Stimulated activated naive CD8-positive, alpha-beta T cell treated with anti-CD3 and anti-CD28 coated beads, Interleukin-15, amount 100 ng/mL, for 72 hours (primary cell): Measurements from ENCODE around the gene BRD3OS.

Experiments
- ATAC-seq: fragments of 150-1000 bp; cut with Tn5 transposase; 2 replicates; pipeline ENCODE4 v1.10.0; 2021; ENCODE audit warnings: mild to moderate bottlenecking, moderate library complexity
- DNase-seq, 2 donors: peaks; one replicate each; pipeline ENCODE4 v3.0.0; 2021 to 2022
- H3K27ac Mint-ChIP-seq, 2 donors: one replicate each; pipeline ENCODE4 v1.8.0; 2022; ENCODE audit warnings: mild to moderate bottlenecking in 2 of 2, mixed read lengths in 2 of 2, moderate library complexity in 2 of 2
- H3K27me3 Mint-ChIP-seq: one replicate; pipeline ENCODE4 v1.8.0; 2022; ENCODE audit warnings: mixed read lengths
- H3K4me1 Mint-ChIP-seq: one replicate; pipeline ENCODE4 v1.8.0; 2022; ENCODE audit warnings: mild to moderate bottlenecking, mixed read lengths
- H3K4me3 Mint-ChIP-seq, 2 donors: one replicate each; pipeline ENCODE4 v1.8.0; 2022; ENCODE audit warnings: mild to moderate bottlenecking in 2 of 2, mixed read lengths in 2 of 2, moderate library complexity in 1 of 2
- H3K9me3 Mint-ChIP-seq, 2 donors: one replicate each; pipeline ENCODE4 v1.8.0; 2022; ENCODE audit warnings: mixed read lengths in 2 of 2

The BRD3OS gene

DNA sequence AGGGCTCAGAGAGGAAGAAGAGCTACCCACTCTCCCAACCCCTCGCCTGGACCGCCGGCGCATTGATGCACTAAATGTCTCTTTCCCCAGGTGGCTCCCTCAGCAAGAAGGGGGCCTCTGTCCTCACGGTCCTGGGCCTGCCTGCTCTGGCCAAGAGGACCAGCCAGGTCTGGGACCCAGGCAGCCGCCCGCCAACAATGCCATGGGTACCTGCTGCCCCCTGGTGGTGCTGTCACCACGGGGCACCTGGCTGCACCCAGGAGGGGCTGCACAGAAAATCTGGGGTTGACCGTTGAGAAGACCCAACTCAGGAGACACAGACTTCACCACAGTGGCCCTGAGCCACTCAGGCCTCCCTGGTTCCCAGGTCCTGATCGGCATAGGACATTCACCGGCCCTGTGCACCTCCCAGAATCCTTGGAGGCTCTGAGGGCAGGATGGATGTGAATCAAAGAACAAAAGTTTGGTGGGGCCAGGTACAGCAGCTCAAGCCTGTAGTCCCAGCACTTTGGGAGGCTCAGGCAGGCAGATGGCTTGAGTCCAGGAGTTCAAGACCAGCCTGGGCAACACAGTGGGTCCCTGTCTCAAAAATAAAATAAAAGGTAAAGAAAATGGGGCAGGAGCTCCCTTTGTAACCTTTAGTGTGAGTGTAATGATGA lies 30.8 kb upstream of the BRD3OS start:
- no peaks in the 10 kb centered on the region for H3K9me3 Mint-ChIP-seq
- peak; percentile 75 to 79 for DNase-seq
- H3K4me3 Mint-ChIP-seq = peak overlapping the region in 1 of 2 donors; percentile 41
- peak; percentile 52 for ATAC-seq
- H3K27me3 Mint-ChIP-seq = peaks cover 51% of the 10 kb centered on the region
- no peak overlapping the region for H3K27ac Mint-ChIP-seq
- H3K4me1 Mint-ChIP-seq = peaks cover 26% of the 10 kb centered on the region

DNA sequence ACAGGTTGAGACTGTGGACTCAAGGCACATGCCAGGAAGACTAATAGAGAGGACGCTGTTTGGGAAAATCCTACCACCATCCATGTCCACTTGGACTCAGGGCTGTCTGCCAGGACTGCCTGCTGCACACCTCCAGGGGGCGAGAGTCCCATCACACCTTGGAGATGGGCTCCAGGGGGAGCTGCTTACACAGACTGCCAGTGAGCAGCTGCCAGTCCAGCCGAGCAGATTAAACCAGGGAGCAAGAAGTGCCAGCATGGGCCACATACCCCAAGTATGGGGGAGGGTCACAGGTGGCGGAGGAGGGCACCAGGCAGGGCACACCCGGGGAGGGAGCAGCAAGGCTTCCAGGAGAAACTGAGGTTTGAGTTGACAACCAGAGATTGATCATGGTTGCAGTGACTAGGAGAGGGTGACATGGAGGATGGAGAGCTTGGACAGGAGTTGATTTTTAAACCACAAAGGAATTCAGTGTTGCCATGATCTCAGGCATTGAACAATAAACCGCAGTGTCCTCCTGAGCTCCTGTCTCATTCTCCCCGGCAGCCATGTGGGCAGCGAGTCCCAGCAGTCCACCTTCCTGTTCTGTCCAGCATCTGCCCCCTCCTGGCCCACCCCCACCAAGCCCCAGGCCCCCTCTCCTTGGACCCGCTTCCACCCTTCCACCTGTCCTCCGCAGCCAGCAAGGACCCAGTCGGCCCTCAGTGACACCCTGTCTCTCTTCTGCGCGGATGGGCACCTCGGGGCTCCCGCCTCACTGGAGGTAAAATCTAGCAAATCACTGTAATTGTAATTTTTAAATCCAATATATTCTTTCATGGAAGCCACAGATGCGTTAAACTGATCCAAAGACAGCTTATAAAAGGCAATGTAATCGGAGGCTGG lies 30.0 kb upstream of the BRD3OS start:
- H3K9me3 Mint-ChIP-seq = no peaks in the 10 kb centered on the region
- peaks cover 49% of the 10 kb centered on the region for H3K27me3 Mint-ChIP-seq
- H3K4me1 Mint-ChIP-seq = peaks cover 26% of the 10 kb centered on the region
- DNase-seq = no peak
- no peak overlapping the region for H3K4me3 Mint-ChIP-seq
- no peak for ATAC-seq
- no peak overlapping the region for H3K27ac Mint-ChIP-seq

DNA sequence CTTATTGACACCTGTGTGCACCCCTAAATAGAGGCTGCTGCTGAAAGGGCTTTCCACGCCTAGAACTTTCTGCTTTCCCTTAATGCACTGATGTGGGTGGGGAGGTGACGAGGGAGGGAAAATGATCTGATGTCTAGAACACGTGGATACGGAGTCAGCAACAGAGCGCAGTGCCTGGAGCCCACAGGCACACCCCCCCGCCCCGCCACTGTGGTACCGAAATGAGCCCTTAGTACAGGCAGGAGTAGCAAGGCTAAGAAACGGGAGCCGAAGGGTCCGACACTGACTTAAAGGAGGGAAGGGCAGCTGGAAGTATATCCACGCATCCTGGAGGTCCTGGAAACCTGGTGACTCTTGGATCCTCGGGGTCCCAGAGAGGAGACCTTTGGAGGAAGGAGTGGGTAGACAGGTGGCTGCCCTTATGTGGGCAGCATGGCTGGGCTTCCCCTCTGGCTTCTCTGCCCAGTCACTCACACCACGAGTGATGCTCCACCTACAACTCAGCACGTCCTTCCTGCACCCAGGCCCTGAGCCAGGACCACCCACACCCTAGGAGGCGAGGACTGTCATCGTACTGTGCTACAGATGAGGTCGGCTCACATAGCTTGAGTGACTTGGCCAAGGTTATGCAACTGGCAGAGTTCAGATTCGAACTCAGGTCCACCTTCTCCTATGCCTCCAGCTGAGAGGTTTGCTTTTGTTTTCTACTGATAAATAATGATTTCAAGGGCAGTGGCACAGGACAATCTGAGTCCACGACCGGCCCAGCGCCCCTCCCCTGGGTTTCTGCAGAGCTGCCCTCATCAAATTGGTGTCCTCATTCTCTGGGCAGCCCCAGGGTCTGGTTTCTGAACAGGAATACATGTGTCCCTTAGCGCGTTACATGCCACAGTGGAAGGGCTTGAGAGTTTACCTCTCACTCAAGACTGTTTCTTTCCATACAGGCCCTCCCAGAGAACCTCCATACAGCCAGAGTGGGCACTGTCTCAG lies 28.5 kb upstream of the BRD3OS start:
- Mint-ChIP-seq H3K27me3 (peaks cover 38% of the 10 kb centered on the region), H3K4me1 (peaks cover 16% of the 10 kb centered on the region), H3K9me3 (no peaks in the 10 kb centered on the region), H3K4me3 (no peak overlapping the region), H3K27ac (no peak overlapping the region)
- no peak for DNase-seq
- no peak for ATAC-seq

DNA sequence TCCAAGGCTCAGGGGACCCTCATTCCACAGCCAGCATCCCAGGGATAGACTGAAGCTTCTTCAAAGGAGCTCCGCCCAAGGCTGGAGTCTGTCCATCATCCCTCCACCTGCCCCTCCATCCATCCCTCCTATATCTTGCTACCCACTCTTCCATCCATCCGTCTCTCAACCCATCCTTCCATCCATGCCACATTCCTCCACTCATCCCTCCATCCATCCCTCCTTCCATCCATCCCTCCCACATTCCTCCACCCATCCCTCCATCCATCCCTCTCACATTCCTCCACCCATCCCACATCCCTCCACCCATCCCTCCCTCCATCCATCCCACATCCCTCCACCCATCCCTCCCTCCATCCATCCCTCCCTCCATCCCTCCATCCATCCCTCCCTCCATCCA lies 27.7 kb upstream of the BRD3OS start:
- Mint-ChIP-seq H3K9me3 (no peaks in the 10 kb centered on the region), H3K27me3 (peaks cover 38% of the 10 kb centered on the region), H3K4me1 (peaks cover 16% of the 10 kb centered on the region), H3K27ac (no peak overlapping the region), H3K4me3 (no peak overlapping the region)
- DNase-seq = no peak
- ATAC-seq = no peak

DNA sequence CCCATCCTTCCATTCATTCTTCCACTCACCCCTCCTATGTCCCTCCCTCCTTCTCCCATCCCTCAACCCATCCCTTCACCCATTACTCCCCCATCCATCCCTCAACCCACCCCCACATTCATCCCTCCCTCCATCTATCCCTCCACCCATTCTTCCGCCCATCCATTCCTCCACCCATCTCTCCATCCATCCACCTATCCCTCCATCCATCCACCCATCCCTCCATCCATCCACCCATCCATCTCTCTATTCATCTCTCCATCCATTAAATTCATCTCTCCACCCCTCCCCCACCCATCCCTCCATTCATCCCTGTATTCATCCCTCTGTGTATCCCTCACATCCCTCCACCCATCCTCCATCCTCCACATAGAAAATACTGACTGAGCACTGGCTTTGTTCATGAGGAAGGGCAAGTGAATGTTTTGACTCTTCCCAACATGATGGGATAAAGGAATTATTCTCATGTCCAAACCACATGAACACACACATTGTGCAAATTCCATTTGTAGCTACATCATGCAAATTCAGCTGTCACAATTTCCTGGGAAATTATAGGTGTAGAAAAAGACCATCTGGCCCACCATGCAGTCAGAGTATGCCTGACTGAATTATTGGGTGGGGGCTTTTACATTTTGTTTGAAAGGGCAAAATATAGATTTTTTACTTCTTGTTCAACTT lies 26.2 kb upstream of the BRD3OS start:
- H3K4me3 Mint-ChIP-seq = no peak overlapping the region
- DNase-seq = no peak
- no peak for ATAC-seq
- peaks cover 5% of the 10 kb centered on the region for H3K4me1 Mint-ChIP-seq
- no peak overlapping the region for H3K27ac Mint-ChIP-seq
- no peaks in the 10 kb centered on the region for H3K9me3 Mint-ChIP-seq
- peaks cover 34% of the 10 kb centered on the region for H3K27me3 Mint-ChIP-seq

DNA sequence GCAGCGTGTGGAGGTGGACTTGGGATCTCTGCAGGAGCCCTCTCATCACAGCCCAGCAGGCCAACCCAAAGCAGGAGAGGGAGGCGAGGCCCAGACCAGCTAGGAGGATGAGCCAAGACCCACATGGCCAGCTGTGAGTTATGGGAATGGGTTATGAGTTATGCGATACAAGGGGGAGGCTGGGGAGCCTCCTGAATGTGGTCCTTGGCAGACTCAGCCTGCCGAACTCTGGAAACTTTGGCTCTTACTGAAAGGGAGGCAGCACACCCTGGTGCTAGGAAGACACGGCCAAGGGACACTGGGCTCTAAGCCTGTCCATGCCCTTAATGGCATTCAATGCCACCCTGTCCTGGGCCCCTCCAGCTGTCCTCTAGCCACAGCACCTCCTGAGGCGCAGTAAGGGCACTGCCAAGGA lies 25.4 kb upstream of the BRD3OS start:
- H3K4me1 Mint-ChIP-seq = no peaks in the 10 kb centered on the region
- no peak for DNase-seq
- no peak overlapping the region for H3K4me3 Mint-ChIP-seq
- H3K27ac Mint-ChIP-seq = no peak overlapping the region
- H3K9me3 Mint-ChIP-seq = no peaks in the 10 kb centered on the region
- no peak for ATAC-seq
- peaks cover 26% of the 10 kb centered on the region for H3K27me3 Mint-ChIP-seq

DNA sequence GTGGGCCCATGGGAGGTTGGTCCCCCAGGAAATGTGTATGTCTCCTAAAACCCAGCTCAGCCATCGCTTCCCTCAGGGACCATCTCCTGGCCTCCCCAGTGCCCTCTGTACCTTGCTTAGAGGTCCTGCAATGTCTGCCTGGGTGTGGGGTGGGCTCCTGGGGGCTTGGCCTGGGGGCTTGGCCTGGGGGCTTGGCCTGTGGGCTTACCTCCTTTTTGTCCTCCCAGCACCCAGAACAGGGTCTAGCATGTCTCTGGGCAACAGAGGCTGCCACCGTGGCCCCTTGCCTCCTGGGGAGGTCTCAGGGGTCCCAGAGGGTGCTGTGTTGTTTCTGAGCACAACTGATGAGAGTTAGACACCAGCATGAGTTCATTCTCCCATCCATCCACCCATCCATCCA lies 22.5 kb upstream of the BRD3OS start:
- Mint-ChIP-seq H3K27ac (no peak overlapping the region), H3K27me3 (peaks cover 6% of the 10 kb centered on the region), H3K4me3 (no peak overlapping the region), H3K9me3 (no peaks in the 10 kb centered on the region), H3K4me1 (no peaks in the 10 kb centered on the region)
- DNase-seq = no peak
- no peak for ATAC-seq

DNA sequence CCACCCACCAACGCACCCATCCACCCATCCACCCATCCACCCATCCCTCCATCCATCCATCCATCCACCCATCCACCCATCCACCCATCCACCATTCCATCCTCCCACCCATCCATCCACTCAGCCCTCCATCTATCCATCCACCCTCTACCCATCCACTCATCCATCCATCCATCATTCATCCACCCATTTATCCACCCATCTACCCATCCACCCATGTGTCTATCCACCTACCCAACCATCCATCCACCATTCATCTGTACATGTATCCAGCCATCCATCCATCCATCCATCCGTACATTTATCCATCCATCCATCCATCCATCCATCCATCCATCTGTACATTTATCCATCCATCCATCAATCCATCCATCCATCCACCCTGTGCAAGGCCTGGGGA lies 22.0 kb upstream of the BRD3OS start:
- Mint-ChIP-seq H3K9me3 (no peaks in the 10 kb centered on the region), H3K27me3 (peaks cover 6% of the 10 kb centered on the region), H3K4me3 (no peak overlapping the region), H3K4me1 (no peaks in the 10 kb centered on the region), H3K27ac (no peak overlapping the region)
- ATAC-seq = no peak
- DNase-seq = no peak

DNA sequence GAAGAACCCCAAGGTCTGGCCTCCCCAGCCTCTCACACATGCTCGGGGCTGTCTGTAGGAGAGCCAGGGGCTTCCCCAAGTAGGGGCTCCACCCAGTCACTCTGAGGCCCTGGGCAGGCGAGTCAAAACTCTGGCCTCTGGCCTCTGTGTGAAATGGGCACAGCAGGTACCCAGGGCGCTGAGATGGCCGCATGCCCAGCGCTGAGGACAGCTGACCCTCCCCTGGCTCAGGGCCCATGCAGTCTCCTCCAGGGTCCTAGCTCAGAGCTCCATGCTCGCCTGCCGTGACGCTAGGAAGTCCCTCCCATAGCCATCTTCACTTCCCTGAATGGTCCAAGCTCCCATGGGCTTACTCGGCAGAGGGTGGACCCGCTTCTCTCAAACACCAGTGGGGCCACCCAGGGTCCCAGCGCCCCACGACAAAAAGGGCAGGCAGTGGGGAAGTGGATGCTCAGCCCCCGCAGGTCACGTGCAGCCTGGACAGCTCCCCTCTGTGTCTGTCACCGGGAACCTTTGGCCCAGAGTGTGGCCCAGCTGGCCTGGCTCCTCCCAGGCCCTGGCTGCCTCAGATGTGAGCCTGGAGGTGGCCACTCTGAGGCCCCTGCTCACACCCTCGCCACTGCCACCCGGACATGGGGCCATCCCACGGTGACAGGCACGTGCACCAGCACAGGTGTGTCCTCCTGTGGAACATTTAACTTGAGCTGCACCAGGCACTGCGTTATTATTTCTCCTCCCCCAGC lies 21.0 kb upstream of the BRD3OS start:
- H3K9me3 Mint-ChIP-seq = no peaks in the 10 kb centered on the region
- DNase-seq (no peak), ATAC-seq (no peak)
- H3K27me3 Mint-ChIP-seq = peaks cover 6% of the 10 kb centered on the region
- no peaks in the 10 kb centered on the region for H3K4me1 Mint-ChIP-seq
- H3K4me3 Mint-ChIP-seq = no peak overlapping the region
- no peak overlapping the region for H3K27ac Mint-ChIP-seq

DNA sequence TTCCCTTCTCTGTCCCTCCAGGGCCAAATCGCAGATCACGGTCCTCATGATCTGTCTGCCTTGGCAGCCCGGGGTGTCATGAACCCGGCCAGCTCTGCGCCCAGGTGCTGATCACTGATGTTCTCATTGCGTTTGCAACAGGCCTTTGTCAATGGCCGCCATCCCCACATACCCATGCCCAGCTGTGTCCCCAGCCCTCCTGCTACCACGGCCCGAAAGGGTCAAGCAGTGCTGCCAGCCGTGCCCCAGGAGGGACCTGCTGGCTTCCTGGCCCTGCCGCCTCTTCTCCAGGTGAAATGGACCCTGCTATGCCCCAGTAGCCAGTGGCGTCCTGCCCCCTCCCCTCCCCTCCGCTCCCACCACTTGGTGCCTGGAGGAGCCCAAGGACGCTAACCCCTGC lies 20.4 kb upstream of the BRD3OS start:
- no peaks in the 10 kb centered on the region for H3K4me1 Mint-ChIP-seq
- no peak for DNase-seq
- no peak overlapping the region for H3K4me3 Mint-ChIP-seq
- H3K9me3 Mint-ChIP-seq = no peaks in the 10 kb centered on the region
- ATAC-seq = no peak
- H3K27me3 Mint-ChIP-seq = peaks cover 4% of the 10 kb centered on the region
- H3K27ac Mint-ChIP-seq = no peak overlapping the region

DNA sequence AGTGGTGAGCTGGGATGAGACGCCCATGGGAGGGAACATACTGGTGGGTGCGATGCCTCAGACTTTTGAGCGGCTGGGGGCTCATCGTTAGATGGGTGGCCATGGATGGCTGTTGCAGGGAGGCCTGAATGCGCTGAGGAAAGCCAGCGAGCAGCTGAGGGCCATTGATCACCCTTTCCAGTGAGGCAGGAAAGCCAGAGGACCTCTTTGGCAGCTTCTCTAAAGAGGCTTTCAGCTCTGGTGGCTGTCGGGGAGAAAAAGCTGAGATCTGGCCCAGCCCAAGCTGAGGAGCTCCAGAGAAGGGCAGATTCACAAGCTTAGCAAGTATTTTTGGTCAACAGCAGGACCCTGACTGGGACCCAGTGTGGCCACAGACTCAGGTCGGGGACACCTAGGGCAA lies 19.9 kb upstream of the BRD3OS start:
- H3K27ac Mint-ChIP-seq = no peak overlapping the region
- ATAC-seq (no peak), DNase-seq (no peak)
- no peaks in the 10 kb centered on the region for H3K9me3 Mint-ChIP-seq
- H3K4me1 Mint-ChIP-seq = no peaks in the 10 kb centered on the region
- no peaks in the 10 kb centered on the region for H3K27me3 Mint-ChIP-seq
- H3K4me3 Mint-ChIP-seq = no peak overlapping the region

DNA sequence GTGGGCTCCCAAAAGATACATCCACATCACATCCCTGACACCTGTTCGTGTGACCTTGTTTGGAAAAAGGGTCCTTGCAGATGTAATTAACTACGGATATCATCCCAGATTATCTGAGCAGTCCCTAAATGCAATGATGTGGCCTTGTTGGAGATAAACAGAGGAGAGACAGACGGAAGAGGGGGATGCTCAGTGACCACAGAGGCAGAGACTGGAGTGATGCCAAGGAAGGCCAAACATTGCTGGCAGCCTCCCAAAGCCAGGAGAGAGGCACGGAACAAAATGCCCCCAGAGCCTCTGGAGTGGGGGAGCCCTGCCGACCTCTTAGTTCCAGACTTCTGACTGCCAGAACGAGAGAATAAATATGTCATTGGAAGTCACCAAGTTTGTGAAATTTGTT lies 18.1 kb upstream of the BRD3OS start:
- DNase-seq = no peak
- no peak for ATAC-seq
- Mint-ChIP-seq H3K9me3 (no peaks in the 10 kb centered on the region), H3K27ac (no peak overlapping the region), H3K27me3 (no peaks in the 10 kb centered on the region), H3K4me3 (no peak overlapping the region), H3K4me1 (no peaks in the 10 kb centered on the region)

DNA sequence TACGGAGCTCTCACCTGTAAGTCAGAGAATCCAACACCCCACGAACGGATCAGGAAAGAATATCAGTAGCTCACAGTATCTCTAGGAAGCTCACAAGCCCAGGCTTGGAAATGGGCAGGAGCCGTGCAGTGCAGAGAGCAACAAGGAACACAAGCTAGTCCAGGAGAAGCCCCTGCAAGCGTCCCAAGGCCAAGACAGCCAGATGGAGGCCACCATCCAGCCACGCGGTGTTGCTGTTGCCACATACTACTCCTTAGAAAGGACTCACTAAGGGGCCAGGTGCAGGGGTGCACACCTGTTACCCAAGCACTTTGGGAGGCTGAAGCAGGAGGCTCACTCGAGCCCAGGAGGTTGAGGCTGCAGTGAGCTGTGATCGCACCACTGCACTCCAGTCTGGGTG lies 17.7 kb upstream of the BRD3OS start:
- Mint-ChIP-seq H3K4me1 (no peaks in the 10 kb centered on the region), H3K27me3 (no peaks in the 10 kb centered on the region), H3K27ac (no peak overlapping the region), H3K4me3 (no peak overlapping the region), H3K9me3 (no peaks in the 10 kb centered on the region)
- DNase-seq (no peak), ATAC-seq (no peak)

DNA sequence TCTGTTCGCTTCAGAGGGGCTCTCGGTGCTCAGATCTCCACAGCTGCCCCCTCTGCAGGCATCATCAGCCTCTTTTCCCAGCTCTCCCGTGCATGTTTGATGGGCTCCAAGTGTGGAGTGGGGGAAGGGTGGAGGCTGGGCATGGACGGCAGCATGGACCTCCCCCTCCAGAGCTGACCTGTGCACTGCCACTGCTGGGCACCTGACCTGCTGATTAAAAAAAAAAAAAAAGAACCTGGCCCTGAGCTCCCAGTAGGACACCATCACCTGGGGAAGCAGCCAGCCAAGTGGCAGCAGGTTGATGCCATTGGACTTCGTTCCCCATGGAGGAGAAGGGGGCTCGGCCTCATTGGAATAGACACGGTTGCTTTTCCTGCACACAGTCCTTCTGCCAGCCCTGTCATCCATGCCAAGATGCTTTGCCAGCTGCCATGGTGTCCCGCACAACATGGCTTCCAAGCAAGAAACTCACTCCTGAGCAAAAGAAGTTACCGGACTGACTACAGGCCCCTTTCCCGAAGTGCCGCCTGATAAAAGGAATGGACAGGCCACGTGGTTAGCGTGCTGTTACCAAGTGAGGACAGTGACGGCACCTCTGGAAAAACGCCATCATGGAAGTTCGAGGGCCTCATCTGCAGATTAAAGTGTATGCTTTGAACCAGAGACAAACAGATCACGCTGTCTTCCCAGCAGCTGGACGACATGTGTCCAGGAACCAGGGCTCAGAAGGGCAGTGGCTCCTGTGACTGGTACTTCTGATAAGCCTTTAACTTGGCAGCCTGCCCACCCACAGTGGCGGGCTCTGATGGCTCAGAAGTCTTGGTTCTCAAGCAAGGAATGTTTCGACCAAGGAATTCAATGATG lies 14.7 kb upstream of the BRD3OS start:
- H3K4me3 Mint-ChIP-seq = no peak overlapping the region
- no peaks in the 10 kb centered on the region for H3K4me1 Mint-ChIP-seq
- H3K27me3 Mint-ChIP-seq = no peaks in the 10 kb centered on the region
- no peak overlapping the region for H3K27ac Mint-ChIP-seq
- DNase-seq (no peak), ATAC-seq (no peak)
- no peaks in the 10 kb centered on the region for H3K9me3 Mint-ChIP-seq
